Lung microvascular endothelial cell (primary cell): ENCODE measurements around the gene COMP. TPM values are rescaled to one million over a fixed set of nuclear protein-coding genes. Genes with fewer than 3 reads are reported as not detected.
"Not testable (repeated sequence)": the region's sequence is repeated elsewhere in the genome, so short reads cannot be mapped to it uniquely, and the experiment has no call there.

ENCODE experiments used
- DNase-seq, 2 donors: peaks; one replicate each; pipeline versions ENCODE4 v3.0.0 to v3.0.0-alpha.2; 2010; ENCODE audit warnings: low read depth in 2 of 2
- total RNA-seq: library from RNA; depleted of rRNA; stranded (reverse); fragments of >200 nt; gene quantifications from 2 replicates; pipeline ENCODE4 v1.2.1, GENCODE V29; 2014

The COMP gene
- total RNA-seq, result not detected in 2 replicates

DNA sequence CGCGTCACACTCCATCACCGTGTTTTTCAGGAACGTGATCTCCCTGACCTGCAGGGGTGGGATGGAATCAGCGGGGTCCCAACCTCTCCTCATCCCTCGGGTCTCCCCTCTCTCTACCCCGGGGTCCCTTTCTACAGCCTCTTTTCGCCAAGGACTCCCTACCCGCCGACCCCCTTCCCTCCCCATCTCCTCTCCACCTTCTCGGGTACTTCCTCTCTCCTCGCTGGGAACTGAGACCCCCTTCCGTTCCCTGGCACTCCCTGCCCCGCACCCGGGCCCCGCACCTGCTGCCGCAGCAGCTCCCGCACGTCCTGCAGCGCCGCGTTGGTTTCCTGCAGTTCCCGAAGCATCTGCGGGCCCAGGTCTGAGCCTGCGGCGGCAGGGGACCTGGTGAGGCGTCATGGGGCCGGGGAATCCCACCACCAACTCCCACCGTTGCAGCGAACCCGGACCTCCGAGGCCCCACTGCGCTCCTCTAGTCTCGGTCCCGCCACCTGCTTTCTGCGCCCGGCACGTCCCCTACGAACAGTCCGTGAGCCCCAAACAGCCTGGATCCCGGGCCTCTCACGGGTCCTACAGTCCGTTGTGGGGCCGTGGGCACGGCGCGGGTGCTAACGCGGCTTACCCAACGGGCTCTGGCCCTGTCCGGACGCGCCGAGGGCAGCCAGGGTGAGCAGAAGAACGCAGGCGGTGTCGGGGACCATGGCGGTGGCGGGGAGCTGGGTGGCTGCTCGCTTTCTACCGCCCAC is at the start of gene COMP:
Gene COMP (minus strand): TSS at position 740 of the 749 bp plus-strand sequence. CDS start 36 bp downstream, at position 704.
- DNase-seq, result no peak

DNA sequence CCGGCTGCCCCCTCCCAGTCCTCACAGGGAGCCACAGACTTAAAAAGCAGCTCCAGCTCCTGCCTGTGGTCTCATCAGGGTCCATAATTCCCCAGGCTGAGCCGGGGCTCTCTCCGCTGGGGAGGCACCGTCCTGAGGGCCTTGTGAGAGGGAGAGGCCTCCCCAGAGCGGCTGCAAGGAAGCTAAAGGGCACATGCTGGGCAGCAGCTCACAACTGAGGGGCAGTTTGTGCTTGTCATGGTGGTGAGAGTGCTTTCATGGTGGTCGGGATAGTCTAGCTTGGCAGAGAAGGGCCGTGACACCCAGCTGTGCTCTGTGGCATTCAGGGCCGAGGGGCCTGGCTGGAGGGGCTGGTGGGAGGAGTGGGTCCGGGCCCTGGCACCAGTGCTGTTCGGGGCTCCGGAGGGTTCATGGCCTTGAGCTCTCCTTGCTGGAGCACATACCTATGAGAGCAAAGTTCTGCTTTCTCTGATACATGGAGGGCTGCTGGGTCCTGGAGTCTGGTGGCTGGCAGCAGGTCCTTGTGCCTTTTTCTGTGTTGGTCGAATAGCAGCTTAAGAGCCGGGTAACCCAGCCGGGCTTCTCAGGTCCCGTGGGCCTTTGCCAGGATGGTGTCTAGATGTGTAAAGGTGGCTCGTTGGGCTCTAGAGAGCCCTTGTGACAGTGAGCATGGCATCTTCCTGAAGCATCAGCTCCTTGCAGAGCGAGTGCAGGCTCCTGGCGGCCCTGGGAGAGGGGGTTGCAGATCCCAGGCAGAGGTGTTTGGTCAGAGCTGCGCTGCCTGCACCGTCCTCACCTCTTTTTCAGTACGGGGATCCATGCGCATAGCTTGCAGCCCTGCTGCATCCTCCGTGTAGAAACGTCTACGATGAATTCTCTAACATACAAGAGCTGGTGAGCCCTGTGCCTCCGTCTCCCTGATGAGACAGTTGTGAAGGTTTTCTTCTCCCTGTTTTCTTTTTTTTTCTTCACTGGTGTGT is 49.5 kb upstream of the COMP start:
- DNase-seq, result no peak

DNA sequence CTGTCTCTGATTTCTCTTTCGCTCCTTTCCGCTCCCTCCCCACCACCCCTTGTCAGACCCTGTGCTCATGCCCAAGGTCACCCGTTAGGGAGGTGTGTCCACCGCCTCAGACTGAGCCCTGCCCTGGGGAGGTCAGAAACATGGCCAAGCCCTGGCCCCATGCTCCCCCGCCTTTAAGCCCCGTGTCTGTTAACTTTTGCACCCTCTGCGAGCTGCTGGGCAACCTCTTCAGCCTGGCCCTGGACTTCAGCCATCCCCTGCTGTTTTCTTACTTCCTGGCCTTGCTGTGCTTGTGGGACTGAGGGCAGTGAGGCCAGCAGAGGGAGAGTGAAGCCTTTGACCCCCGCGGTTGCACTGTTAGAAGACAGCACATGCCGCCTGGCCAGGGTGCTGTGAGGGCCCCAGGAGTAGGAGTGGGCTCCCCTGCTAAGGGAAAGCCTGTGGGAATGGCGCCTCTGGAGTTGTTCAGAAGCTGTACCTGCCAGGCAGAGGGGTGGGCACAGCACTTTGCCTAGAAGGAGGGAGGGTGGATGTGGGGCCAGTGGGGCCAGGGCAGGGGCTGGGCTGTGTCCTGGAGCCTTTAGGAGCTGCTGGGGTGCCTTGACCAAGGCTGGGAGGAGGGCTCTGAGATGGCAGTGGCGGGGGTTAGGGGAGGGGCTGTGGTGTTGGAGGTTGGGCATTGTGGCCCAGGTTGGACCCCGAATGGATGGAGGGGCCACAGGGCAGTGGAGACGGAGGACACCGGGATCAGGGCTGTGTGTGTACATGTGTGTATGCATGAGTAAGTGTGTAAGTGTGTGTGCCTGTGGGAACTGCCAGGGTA is 48.6 kb upstream of the COMP start:
- no peak for DNase-seq

DNA sequence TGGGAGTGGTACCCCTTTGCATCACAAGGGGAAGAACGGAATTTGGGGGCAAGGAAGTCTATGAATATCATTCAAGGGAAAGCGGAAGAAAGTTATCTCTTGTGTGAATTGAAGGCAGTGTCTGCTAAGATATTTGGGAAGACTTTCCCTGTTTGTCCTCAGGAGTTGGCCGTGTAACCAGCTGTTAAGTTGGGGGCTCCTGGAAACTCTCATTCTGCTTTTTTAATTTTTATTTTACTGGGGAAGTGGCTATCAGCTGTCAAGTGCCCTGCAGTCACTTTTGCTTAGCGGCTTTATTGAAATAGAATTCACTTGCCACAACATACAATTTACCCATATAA is 43.5 kb upstream of the COMP start:
- no peak for DNase-seq

DNA sequence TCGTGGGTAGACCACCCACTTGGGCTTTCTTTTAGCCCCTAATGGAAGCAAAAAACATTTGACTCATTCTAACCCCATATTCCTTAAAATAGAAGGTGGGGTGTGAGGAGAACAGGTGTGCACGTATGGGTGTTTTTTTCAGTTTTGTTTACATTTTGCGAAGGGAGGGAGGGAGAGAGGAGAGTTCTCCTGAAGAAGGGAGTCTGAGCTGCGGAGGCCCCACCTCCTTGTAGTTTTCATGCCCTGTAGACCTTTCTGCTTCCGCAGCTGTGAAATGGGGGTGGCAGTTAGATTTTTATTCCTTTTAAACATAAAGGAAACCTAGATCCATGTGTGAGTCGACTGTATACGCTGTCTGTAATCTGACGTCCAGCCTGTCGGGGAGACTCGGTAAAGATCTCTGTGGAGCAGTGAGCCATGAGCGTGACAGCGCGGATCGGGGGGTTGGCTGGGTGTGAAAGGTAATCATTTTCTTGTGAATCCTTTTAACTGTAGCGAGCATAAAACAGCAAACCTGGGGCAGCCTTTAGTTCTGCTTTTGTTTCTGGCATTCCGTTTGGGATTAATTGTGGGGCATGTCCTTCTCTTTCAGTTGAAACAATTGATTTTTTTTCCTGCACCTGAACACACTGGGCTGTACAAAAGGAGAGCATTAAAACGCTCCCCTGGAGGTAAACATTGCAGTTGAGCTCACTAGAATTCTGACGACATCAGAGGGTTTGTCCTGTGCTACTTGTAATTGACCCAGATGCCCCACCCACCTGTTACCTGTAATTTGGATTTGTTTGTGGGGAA is 42.9 kb upstream of the COMP start:
- peak; percentile 24 to 31 for DNase-seq

DNA sequence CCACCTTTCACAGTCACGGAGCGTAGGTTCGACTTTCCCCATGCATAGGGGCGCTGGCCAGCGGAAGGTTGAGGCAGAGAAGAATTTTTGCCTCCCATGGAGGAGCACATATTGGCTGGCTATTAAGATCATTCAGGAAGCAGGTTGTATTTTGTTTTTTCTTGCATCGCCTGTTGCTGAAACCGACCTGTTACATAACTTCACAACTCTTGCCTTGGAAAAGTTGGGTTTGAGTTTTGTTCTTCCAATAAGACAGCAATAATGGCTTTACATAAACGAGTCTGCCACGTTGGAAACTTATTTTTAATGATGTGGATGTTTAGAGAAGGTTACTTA is 42.0 kb upstream of the COMP start:
- no peak for DNase-seq

DNA sequence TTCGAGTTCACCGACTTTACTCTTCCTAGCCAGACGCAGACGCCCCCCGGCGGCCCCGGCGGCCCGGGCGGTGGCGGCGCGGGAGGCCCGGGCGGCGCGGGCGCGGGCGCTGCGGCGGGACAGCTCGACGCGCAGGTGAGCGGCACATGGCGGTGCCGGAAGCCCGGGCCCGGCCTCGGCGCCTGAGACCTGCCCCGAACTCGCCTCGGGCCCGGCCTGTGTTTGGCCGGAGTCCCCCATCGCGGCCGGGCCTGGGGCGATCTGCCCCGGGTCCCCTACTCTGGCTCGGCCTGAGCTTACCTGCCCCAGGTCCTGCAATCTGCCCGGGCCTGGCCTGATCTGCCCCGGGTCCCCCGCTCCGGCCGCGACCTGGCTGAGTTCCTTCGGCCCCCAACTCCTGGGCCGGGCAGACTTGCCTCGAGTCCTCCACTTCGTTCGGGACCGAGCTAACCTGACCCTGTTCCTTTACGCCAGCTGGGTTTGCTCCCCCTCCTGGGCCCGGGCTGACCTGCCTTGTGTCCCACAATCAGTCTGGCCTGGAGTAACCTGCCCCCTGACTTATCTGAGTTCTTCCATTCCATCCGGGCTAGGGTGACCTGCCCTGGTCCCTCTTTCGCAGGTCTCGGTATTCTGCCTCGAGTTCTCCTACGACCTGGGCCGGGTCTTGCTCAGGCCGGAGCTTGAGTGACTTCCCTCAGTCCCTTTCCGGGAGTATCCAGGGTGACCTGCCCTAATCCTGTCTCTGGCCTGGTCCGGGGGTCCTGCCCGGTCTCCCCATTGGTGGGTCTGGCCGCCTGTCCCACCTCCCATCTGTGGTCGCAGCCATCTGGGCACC is 41.4 kb upstream of the COMP start:
- peak; percentile 39 to 42 for DNase-seq

DNA sequence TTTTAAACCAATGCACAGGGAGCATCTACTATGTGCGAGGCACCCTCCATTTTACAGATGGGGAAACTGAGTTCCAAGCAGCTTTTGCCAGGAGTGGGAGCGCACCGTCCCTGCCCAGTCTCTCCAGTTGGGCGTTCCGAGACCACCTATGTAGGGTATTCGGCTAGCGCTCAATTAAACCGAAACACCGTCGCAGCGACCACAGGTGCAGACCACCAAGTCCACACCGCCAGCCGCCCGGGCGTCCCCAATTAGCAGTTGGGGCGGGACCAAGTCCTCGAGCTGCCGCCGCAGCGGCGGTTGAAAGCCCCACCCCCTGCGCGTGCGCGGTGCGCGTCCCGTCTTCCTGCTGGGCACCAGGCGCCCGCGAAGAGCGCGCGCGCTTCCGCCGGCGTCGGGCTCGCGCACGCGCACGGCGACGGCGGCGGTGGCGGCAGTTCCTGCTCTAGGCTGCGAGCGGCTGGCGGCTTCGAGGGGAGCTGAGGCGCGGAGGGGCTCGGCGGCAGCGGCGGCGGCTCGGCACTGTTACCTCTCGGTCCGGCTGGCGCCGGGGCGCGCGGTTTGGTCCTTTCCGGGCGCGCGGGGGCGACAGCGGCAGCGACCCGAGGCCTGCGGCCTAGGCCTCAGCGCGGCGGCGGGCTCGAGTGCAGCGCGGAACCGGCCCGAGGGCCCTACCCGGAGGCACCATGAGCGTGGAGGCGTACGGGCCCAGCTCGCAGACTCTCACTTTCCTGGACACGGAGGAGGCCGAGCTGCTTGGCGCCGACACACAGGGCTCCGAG is 40.6 kb upstream of the COMP start, which contains the start of gene UPF1:
Gene UPF1 (plus strand): TSS at position 436 of the 782 bp plus-strand sequence. CDS start 251 bp downstream, at position 687.
- peak; percentile 94 to 95 for DNase-seq

DNA sequence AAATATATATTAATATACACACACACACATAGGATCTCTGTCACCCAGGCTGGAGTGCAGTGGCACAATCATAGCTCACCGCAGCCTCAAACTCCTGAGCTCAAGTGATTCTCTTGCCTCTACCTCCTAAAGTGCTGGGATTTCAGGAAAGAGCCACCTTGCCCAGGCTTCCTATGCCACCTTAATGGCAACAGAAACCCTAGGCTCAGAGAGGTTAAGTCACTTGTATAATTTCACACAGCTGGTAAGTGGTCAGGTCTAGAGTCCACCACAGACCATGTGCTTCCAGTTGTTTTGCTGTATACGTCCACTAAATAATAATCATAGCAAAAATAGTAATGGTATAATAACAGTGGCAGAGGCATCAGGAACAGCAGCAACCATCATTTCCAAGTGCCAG is 39.4 kb upstream of the COMP start:
- no peak for DNase-seq

DNA sequence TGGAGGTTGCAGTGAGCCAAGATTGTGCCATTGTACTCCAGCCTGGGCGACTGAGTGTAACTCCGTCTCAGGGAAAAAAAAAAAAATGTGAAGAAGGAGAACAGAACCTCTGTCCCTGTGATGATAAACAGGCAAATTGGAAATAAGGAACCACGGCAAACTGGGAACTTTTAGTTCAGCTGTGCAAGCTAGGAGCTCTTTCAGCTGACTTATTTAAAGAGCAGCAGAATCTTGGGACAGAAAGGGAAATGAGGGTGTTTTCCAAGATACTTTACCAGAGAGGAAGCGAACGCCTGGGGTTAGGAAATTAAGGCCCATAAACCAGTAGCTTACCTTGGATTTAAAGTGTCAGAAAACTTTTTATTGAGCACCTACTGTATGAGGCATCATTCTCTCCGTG is 37.7 kb upstream of the COMP start:
- DNase-seq, result no peak

DNA sequence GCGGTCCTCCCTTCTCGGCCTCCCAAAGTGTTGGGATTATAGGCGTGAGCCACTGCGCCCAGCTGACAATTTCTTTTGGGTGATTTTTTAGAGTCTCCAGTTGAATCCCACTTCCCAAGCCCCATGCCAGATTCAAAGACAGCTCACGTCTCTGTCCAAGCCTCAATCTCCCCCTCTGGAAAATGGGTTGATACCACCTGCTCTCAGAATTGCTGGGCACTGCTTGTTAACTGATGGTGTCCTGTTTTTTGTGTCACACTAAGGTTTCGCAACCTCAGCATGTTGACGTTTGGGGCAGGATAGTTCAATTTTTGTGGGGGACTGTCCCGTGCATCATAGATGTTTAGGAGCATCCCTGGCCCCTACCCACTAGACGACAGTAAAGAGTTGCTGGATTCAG is 26.5 kb upstream of the COMP start:
- no peak for DNase-seq

DNA sequence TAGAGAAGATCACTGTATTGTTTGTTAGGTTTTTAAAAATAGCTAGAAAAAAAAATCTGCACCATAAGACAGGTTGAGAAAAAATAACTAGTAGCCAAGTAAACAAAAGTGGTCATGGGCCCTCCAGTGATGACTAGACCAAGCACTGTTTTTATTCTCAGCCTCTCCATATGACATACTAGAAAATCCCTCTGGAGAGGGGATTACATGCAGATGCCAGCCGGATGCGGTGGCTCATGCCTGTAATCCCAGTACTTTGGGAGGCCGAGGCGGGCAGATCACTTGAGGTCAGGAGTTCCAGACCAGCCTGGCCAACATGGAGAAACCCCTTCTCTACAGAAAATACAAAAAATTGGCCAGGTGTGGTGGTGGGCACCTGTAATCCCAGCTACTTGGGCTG is 25.5 kb upstream of the COMP start:
- DNase-seq, result not testable (repeated sequence)

DNA sequence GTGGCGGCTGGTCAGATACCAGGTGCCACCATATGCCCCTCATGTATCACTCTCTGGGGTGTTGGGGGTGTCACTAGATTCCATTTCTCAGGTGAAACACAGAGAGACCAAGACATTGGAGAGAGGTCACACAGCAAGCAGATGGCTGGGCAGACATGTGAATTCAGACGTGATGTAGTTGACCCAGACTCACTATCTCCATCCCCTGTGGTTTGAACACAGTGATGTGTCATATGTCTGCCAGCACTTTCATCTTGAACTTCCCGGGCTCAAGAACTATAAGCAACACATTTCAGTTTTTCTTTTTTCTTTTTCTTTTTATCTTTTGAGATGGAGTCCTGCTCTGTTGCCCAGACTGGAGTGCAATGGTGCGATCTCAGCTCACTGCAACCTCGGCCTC is 24.6 kb upstream of the COMP start:
- DNase-seq, result no peak

DNA sequence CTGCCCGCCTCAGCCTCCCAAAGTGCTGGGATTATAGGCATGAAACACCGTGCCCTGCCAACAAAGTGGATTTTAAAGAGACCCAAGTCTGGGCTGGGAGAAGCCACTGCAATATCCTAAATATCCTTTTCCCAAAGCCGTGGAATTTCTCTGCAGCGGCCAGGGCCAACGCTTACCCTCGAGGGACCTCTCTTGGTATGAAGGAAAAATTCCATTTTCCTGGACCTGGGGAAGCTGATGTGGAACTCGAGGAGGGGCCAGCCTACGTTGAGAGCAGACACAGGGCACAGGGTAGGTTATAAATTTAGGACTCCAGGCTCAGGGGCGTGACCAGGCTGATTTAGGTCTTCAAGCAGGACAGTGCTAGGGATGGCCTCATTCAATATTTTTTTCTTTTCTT is 23.0 kb upstream of the COMP start:
- peak in 1 of 2 donors; percentile 44 for DNase-seq

DNA sequence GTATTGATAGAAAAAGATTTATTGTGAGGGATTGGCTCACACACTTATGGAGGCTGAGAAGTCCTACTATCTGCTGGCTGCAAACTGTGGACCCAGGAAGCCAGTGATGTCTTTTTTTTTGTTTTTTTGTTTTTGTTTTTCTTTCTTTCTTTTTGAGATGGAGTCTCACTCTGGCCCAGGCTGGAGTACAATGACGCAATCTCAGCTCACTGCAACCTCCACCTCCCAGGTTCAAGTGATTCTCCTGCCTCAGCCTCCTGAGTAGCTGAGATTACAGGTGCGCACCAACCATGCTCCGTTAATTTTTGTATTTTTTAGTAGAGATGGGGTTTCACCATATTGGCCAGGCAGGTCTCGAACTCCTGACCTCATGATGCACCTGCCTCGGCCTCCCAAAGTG is 20.5 kb upstream of the COMP start:
- not testable (repeated sequence) for DNase-seq

DNA sequence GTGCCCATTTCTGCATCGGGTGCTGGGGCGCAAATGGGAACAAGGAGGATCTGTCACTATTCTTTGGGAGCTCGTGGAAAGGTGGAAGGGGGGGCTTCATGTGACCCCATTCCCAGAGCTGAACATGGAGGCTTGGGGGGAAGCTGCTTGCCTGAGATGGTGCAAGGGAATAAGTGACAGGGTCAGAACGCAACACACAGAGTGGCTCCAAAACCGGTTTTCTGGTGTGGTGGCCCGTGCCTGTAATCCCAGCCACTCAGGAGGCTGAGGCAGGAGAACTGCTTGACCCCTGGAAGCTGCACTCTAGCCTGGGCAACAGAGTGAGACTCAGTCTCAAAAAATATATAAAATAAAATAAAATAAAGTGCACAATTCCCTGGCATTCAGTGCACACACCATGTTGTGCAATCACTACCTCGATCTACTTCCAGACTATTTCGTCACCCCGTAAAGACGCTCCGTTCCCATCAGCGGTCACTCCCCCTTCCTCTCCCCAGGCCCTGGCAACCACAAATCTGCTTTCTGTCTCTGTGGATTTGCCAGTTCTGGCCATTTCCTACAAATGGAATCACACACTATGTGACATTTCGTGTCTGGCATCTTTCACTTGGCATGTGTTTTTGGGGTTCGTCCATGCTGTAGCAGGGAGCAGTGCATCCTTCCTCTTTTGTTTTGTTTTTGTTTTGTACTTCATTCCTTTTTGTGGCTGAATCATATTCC is 18.2 kb upstream of the COMP start:
- no peak for DNase-seq

DNA sequence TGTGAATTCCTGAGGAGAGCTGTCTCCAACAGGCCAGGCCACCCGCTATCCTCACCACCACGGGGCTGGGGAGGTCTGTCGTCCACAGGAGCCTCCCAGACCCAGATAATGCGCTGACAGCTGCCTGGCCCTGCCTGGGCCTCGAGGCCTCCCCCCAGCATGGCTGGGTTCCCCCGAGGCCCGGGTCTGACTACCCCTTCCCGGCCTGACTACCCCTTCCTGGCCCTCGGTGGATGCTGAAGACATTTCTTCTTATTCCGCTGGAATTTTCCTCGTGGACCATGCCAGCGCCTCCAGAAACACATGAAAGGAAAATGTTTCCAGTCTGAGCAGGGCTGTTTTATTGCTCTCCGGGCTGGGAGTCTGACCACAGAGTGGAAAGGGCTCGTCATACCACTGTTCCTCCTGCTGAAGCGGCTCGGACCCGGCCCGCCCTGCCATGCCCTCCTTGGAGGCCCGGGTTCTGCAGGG is 16.8 kb upstream of the COMP start:
- no peak for DNase-seq

DNA sequence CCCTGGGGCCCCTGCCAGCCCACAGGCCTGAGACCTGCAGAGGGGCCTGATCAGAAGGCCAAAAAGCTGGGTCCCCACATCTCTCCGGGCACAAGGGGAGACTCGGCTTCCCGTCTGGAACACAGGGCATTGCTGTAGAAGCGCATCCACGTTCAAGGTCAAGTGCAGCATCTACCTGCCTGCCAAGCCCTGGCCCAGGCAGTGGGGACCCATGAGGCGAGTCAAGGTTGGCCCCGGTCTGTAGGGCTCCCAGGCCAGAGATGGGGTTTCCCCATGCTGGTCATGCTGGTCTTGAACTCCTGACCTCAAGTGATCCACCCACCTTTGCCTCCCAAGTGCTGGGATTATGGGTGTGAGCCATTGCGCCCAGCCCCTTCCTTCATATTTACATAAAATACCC is 13.5 kb upstream of the COMP start:
- no peak for DNase-seq
